Gastrocnemius medialis (tissue), 4 donors: ENCODE measurements around the gene FADS3.
"Not testable (repeated sequence)": the region's sequence is repeated elsewhere in the genome, so short reads cannot be mapped to it uniquely, and the experiment has no call there.

ENCODE experiments used
- CTCF ChIP-seq, 5 experiments: fragments of 450-650 bp in 3 of 5; fragments of 200-600 bp in 2 of 5; sonication (generic) in 2 of 5; IDR thresholded peaks in 4 of 5; conservative IDR thresholded peaks in 1 of 5; 1 replicate in 4 of 5; 2 replicates in 1 of 5; pipeline ENCODE4 v1.5.1; 2016 to 2019; ENCODE audit warnings: antibody characterized with exemption in 5 of 5, mild to moderate bottlenecking in 3 of 5, moderate library complexity in 3 of 5
- POLR2A ChIP-seq, 2 donors: fragments of 450-650 bp; IDR thresholded peaks; one replicate each; pipeline ENCODE4 v1.6.1; 2017; ENCODE audit warnings: antibody characterized with exemption in 2 of 2, mild to moderate bottlenecking in 2 of 2, moderate library complexity in 2 of 2

GRCh38 chr11:61882267-61882666, 9.1 kb downstream of the FADS3 start:
- TF ChIP-seq CTCF (IDR thresholded peaks at IDR 0.05 in 4 of 5, conservative IDR thresholded peaks at IDR 0.05 in 1 of 5); POLR2A (IDR thresholded peaks at IDR 0.05): not testable (repeated sequence)
